ENCODE data around the gene KRTAP3-3.

GRCh38 chr17:41013606-41014005, 19.6 kb upstream of the KRTAP3-3 start:
- TF ChIP-seq RNF2 (IDR thresholded peaks at IDR 0.05; ENCODE audit: borderline replicate concordance, low read depth, low read length, missing control alignments, poor library complexity, severe bottlenecking) = no peak
- TF ChIP-seq TBP (IDR thresholded peaks at IDR 0.05; ENCODE audit: low read depth, low read length) = no peak
- TF ChIP-seq CTCF (IDR thresholded peaks at IDR 0.05; ENCODE audit: control extremely low read depth in 1 of 3, insufficient read depth in 1 of 3, low read depth in 1 of 3, low read length in 3 of 3) = no peak
- no peak for TF ChIP-seq CHD1 (IDR thresholded peaks at IDR 0.05; ENCODE audit: low read depth, low read length)
